ENCODE results near the gene ZSWIM2. TPM values are rescaled to one million over a fixed set of nuclear protein-coding genes. Genes with fewer than 3 reads are reported as not detected.

ZSWIM2 gene
- total RNA-seq, 3 donors from 2014 or later (not counting 1 experiment from before 2014, with no cell fraction given): not detected

GRCh38 chr2:186892821-186893220 lies 43.9 kb upstream of the ZSWIM2 start:
- 100% methylated on average over 2 of the region's 2 CpGs for WGBS (ENCODE audit: insufficient coverage)
- Mint-ChIP-seq H3K9me3 (peaks cover 0 to 10% of the 10 kb centered on the region in 2 donors), H3K4me1 (no peaks in the 10 kb centered on the region), H3K27ac (no peak overlapping the region), H3K4me3 (no peak overlapping the region), H3K27me3 (ENCODE audit: low read depth in 2 of 2) (no peaks in the 10 kb centered on the region), H3K36me3 (no peaks in the 10 kb centered on the region)
- Histone ChIP-seq H3K4me1 (ENCODE audit: control insufficient read depth, insufficient read depth, low read length) (no peaks in the 10 kb centered on the region), H3K4me3 (ENCODE audit: low read length) (no peak overlapping the region), H3K27ac (ENCODE audit: low read length) (no peak overlapping the region), H3K27me3 (ENCODE audit: control insufficient read depth, insufficient read depth, low read length) (no peaks in the 10 kb centered on the region), H3K9me3 (ENCODE audit: control insufficient read depth, insufficient read depth, low read length) (no peaks in the 10 kb centered on the region), H3K36me3 (ENCODE audit: control insufficient read depth, insufficient read depth, low read length) (no peaks in the 10 kb centered on the region)
- no peak for DNase-seq
- no peak for ATAC-seq
- TF ChIP-seq CTCF (IDR thresholded peaks at IDR 0.05): no peak
- intact Hi-C loops (cut with micrococcal nuclease): no loop called here

- Mint-ChIP-seq H3K27ac (no peak overlapping the region), H3K27me3 (ENCODE audit: low read depth in 2 of 2) (no peaks in the 10 kb centered on the region), H3K36me3 (no peaks in the 10 kb centered on the region), H3K9me3 (peaks cover 0 to 10% of the 10 kb centered on the region in 2 donors), H3K4me1 (peaks cover 0 to 4% of the 10 kb centered on the region in 2 donors), H3K4me3 (no peak overlapping the region)
- H3K36me3 ChIP-seq (ENCODE audit: control insufficient read depth, insufficient read depth, low read length): no peaks in the 10 kb centered on the region
- DNase-seq (no peak), ATAC-seq (no peak)
- intact Hi-C loops (cut with micrococcal nuclease): no loop called here
- H3K9me3 ChIP-seq (ENCODE audit: control insufficient read depth, insufficient read depth, low read length): no peaks in the 10 kb centered on the region
- H3K27ac ChIP-seq (ENCODE audit: low read length): no peak overlapping the region
- WGBS (ENCODE audit: insufficient coverage): no CpG with 5 or more reads among the region's 1 CpG
- no peaks in the 10 kb centered on the region for H3K27me3 ChIP-seq (ENCODE audit: control insufficient read depth, insufficient read depth, low read length)
- H3K4me3 ChIP-seq (ENCODE audit: low read length): no peak overlapping the region
- TF ChIP-seq CTCF (IDR thresholded peaks at IDR 0.05): no peak
- no peaks in the 10 kb centered on the region for H3K4me1 ChIP-seq (ENCODE audit: control insufficient read depth, insufficient read depth, low read length)
Observed at GRCh38 chr2:186891185-186891621, 42.2 kb upstream of the ZSWIM2 start.

- Histone ChIP-seq H3K36me3 (ENCODE audit: control insufficient read depth, insufficient read depth, low read length) (no peaks in the 10 kb centered on the region), H3K4me1 (ENCODE audit: control insufficient read depth, insufficient read depth, low read length) (no peaks in the 10 kb centered on the region), H3K27me3 (ENCODE audit: control insufficient read depth, insufficient read depth, low read length) (no peaks in the 10 kb centered on the region), H3K4me3 (ENCODE audit: low read length) (no peak overlapping the region), H3K9me3 (ENCODE audit: control insufficient read depth, insufficient read depth, low read length) (no peaks in the 10 kb centered on the region), H3K27ac (ENCODE audit: low read length) (no peak overlapping the region)
- Mint-ChIP-seq H3K27ac (no peak overlapping the region), H3K27me3 (ENCODE audit: low read depth in 2 of 2) (no peaks in the 10 kb centered on the region), H3K4me1 (peaks cover 4 to 8% of the 10 kb centered on the region in 2 donors), H3K36me3 (no peaks in the 10 kb centered on the region), H3K9me3 (peaks cover 0 to 7% of the 10 kb centered on the region in 2 donors), H3K4me3 (no peak overlapping the region)
- TF ChIP-seq CTCF (IDR thresholded peaks at IDR 0.05): no peak
- ATAC-seq: no peak
- 6% methylated on average over 5 of the region's 7 CpGs for WGBS (ENCODE audit: insufficient coverage)
- intact Hi-C loops (cut with micrococcal nuclease): no loop called here
- DNase-seq: no peak
Observed at GRCh38 chr2:186889101-186889879, 40.3 kb upstream of the ZSWIM2 start.

All from natural killer cell (primary cell).